HepG2 (cell line): ENCODE results near the gene UCK2. TPM values are rescaled to one million over a fixed set of nuclear protein-coding genes. Genes with fewer than 3 reads are reported as not detected.

Experiments
- ATAC-seq: fragments of 200-7000 bp; cut with Tn5 transposase; 3 replicates; pipeline ENCODE4 v1.9.1; 2020; ENCODE audit warnings: mild to moderate bottlenecking, moderate library complexity
- BruUV-seq: library from RNA; stranded (reverse); fragments of 400-500 nt; replicated peaks from 2 replicates; lab custom pipeline; 2021; lab: Mats Ljungman, UMichigan
- CTCF ChIA-PET: fragments of 300-600 bp; formaldehyde crosslinking; extraction: SDS; loops from one replicate; lab custom pipeline; 2021; ENCODE audit warnings: low total read pairs, inconsistent platforms, low intra/inter-chr PET ratio; lab: Yijun Ruan, JAX
- POLR2A ChIA-PET: fragments of 350-600 bp; sonication (Branson Sonifier 250); formaldehyde crosslinking; loops from one replicate; lab custom pipeline; 2020; ENCODE audit warnings: antibody characterized with exemption, inconsistent platforms; lab: Yijun Ruan, JAX
- DNase-seq: peaks from one replicate; pipeline ENCODE4 v3.0.0-alpha.2; 2015; ENCODE audit warnings: low spot score
- FAIRE-seq: peaks from 3 replicates; lab custom pipeline; 2011; peaks lifted over from hg19 to GRCh38; lab: Jason Lieb, UNC
- H2AFZ ChIP-seq: one replicate; pipeline ENCODE4 v1.6.1; 2011; ENCODE audit warnings: low read length, inconsistent platforms
- H3K27ac ChIP-seq: fragments of 300-600 bp; 3 replicates; pipeline ENCODE4 v1.8.0; 2011; ENCODE audit warnings: mixed run types, mild to moderate bottlenecking, mixed read lengths, low read length, inconsistent platforms; ENCODE audit not compliant: insufficient read depth; ENCODE audit errors: extremely low read length
- H3K27me3 ChIP-seq, 2 experiments: fragments of 200-600 bp in 1 of 2; 2 replicates in 1 of 2; 3 replicates in 1 of 2; pipeline versions ENCODE4 v1.6.0 to v1.8.0; 2011; ENCODE audit warnings: low read length in 2 of 2, mild to moderate bottlenecking in 2 of 2, moderate library complexity in 2 of 2, inconsistent platforms in 1 of 2; ENCODE audit not compliant: insufficient read depth in 2 of 2, control insufficient read depth in 1 of 2
- H3K36me3 ChIP-seq, 2 experiments: fragments of 200-600 bp in 1 of 2; replicated peaks in 1 of 2; 2 replicates in 1 of 2; 3 replicates in 1 of 2; pipeline versions ENCODE4 v1.5.1 to v1.8.0; 2011; ENCODE audit warnings: low read length in 2 of 2, inconsistent platforms in 1 of 2; ENCODE audit not compliant: insufficient read depth in 2 of 2, control insufficient read depth in 1 of 2
- H3K4me1 ChIP-seq: 2 replicates; pipeline ENCODE4 v1.5.1; 2012; ENCODE audit warnings: low read length, inconsistent platforms; ENCODE audit not compliant: insufficient read depth
- H3K4me2 ChIP-seq: 2 replicates; pipeline ENCODE4 v1.6.0; 2011; ENCODE audit warnings: low read depth, low read length, inconsistent platforms
- H3K4me3 ChIP-seq, 3 experiments: fragments of 200-600 bp in 1 of 3; sonication (generic), shearing (Covaris generic) in 1 of 3; replicated peaks in 1 of 3; 2 replicates each; pipeline ENCODE4 v1.5.1; 2011 to 2016; ENCODE audit warnings: low read length in 3 of 3, inconsistent platforms in 2 of 3, low read depth in 2 of 3, mild to moderate bottlenecking in 2 of 3, control low read depth in 1 of 3, mixed read lengths in 1 of 3; ENCODE audit not compliant: insufficient read depth in 1 of 3
- H3K79me2 ChIP-seq: one replicate; pipeline ENCODE4 v1.6.1; 2011; ENCODE audit warnings: low read length, inconsistent platforms; ENCODE audit not compliant: insufficient read depth
- H3K9ac ChIP-seq: 2 replicates; pipeline ENCODE4 v1.6.0; 2011; ENCODE audit warnings: mild to moderate bottlenecking, low read depth, low read length, inconsistent platforms; ENCODE audit not compliant: insufficient read depth
- H3K9me3 ChIP-seq: 2 replicates; pipeline ENCODE4 v1.5.1; 2012; ENCODE audit warnings: mild to moderate bottlenecking, low read length
- H4K20me1 ChIP-seq: 2 replicates; pipeline ENCODE4 v1.6.0; 2011; ENCODE audit warnings: inconsistent platforms, mild to moderate bottlenecking, low read length, moderate library complexity; ENCODE audit not compliant: insufficient read depth
- FOSL1 ChIP-seq: sonication (generic); formaldehyde crosslinking; IDR thresholded peaks from 2 replicates; pipeline ENCODE4 v1.9.0; 2021; ENCODE audit warnings: missing genetic modification reagents, borderline replicate concordance
- FOXK2 ChIP-seq: fragments of 450-650 bp; IDR thresholded peaks from 2 replicates; pipeline ENCODE4 v1.6.1; 2016
- NR0B2 ChIP-seq: sonication (generic); formaldehyde crosslinking; IDR thresholded peaks from 2 replicates; pipeline ENCODE4 v1.4.0; 2020; ENCODE audit warnings: mild to moderate bottlenecking, missing genetic modification reagents
- TFAP4 ChIP-seq: sonication (generic); IDR thresholded peaks from 2 replicates; pipeline ENCODE4 v1.6.1; 2016; ENCODE audit warnings: low read depth, borderline replicate concordance
- ZBTB10 ChIP-seq: sonication (generic); formaldehyde crosslinking; IDR thresholded peaks from 2 replicates; pipeline ENCODE4 v1.4.0; 2020; ENCODE audit warnings: missing genetic modification reagents, borderline replicate concordance
- ZFAT ChIP-seq: sonication (generic); formaldehyde crosslinking; conservative IDR thresholded peaks from 2 replicates; pipeline ENCODE4 v1.8.1; 2023; ENCODE audit warnings: missing genetic modification reagents, inconsistent platforms
- ZNF567 ChIP-seq: sonication (generic); formaldehyde crosslinking; IDR thresholded peaks from 2 replicates; pipeline ENCODE4 v1.8.1; 2023; ENCODE audit warnings: mild to moderate bottlenecking, missing genetic modification reagents, borderline replicate concordance
- WGBS: methylation state at CpG from one replicate; pipeline ENCODE4 v1.1.6; 2017; ENCODE audit warnings: low lambda C conversion rate; 5-methylcytosine and 5-hydroxymethylcytosine counted together
- in situ Hi-C: cut with HindIII; loops from 2 replicates; pipeline ENCODE4 v1.10.0; 2017; ENCODE audit warnings: low pct_unique_long_range_greater_than_20kb; ENCODE audit not compliant: extremely low pct_ligation_motif_present
- intact Hi-C: fragments of 100-400 bp; cut with micrococcal nuclease; formaldehyde crosslinking; loops from one replicate; pipeline ENCODE4 v1.10.0; 2022; ENCODE audit not compliant: unreplicated experiment
- polyA plus RNA-seq, 8 experiments: library from polyadenylated mRNA; depleted of rRNA in 3 of 8; stranded (reverse) in 7 of 8; unstranded in 1 of 8; fragments of >200 nt; fragmentation: Illumina TruSeq in 4 of 8; extraction: Trizol in 4 of 8; gene quantifications; 2 replicates each; pipeline versions ENCODE4 v1.2.1 to v1.2.3, GENCODE V29; 2011 to 2016; ENCODE audit warnings: low read depth in 4 of 8, missing spikeins in 1 of 8, mixed read lengths in 1 of 8; ENCODE audit not compliant: insufficient read depth in 1 of 8
- total RNA-seq, 5 experiments: library from RNA; depleted of rRNA; stranded (reverse); fragments of >200 nt; fragmentation: Illumina TruSeq; extraction: Trizol; gene quantifications; 2 replicates each; pipeline ENCODE4 v1.2.3, GENCODE V29; 2016; ENCODE audit warnings: low read depth in 1 of 5
- TF ChIP-seq, protein P1 (sequence below): sonication (generic); formaldehyde crosslinking; IDR thresholded peaks from 2 replicates; pipeline ENCODE4 v1.8.1; 2022; ENCODE audit warnings: mild to moderate bottlenecking, missing genetic modification reagents

The UCK2 gene
- total and polyA plus RNA-seq, 2 of the 13 experiments (the other 11 are each of a cell fraction or from before 2014, with no cell fraction given): 64.3 to 78.0 TPM

GRCh38 chr1:165875171-165875570 lies 47.8 kb downstream of the UCK2 start:
- Histone ChIP-seq H4K20me1 (no peaks in the 10 kb centered on the region; the same call in 1 of the 2 replicates), H3K4me1 (peaks cover 45% of the 10 kb centered on the region), H2AFZ (no peak overlapping the region), H3K9me3 (no peaks in the 10 kb centered on the region), H3K9ac (no peak overlapping the region), H3K4me3 (no peak overlapping the region), H3K79me2 (peaks cover 93% of the 10 kb centered on the region), H3K36me3 (peaks cover 1 to 4% of the 10 kb centered on the region in 2 experiments; a peak in 2 of 5 replicates), H3K27ac (no peak overlapping the region), H3K4me2 (no peak overlapping the region), H3K27me3 (no peaks in the 10 kb centered on the region)
- no peak for ATAC-seq
- no peak for DNase-seq
- ChIA-PET POLR2A (no interaction called here), CTCF (no interaction called here)
- TF ChIP-seq ZNF567 (no peak), FOSL1 (CRISPR knock-in tag) (no peak), ZBTB10 (CRISPR knock-in tag) (no peak), ZFAT (CRISPR knock-in tag) (no peak), FOXK2 (no peak), TFAP4 (no peak), NR0B2 (no peak)
- TF ChIP-seq, protein P1, sequence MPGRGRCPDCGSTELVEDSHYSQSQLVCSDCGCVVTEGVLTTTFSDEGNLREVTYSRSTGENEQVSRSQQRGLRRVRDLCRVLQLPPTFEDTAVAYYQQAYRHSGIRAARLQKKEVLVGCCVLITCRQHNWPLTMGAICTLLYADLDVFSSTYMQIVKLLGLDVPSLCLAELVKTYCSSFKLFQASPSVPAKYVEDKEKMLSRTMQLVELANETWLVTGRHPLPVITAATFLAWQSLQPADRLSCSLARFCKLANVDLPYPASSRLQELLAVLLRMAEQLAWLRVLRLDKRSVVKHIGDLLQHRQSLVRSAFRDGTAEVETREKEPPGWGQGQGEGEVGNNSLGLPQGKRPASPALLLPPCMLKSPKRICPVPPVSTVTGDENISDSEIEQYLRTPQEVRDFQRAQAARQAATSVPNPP (CRISPR knock-in tag): no peak
- in situ Hi-C loops: no loop called here
- intact Hi-C loops: no loop called here
- no peak for FAIRE-seq
- BruUV-seq: no TSS peak
- WGBS: 97% methylated on average over 3 of the region's 3 CpGs
